GM21390 (cell line): ENCODE results near the gene PTPRK.

Source experiments
- ATAC-seq: cut with Tn5 transposase; IDR thresholded peaks from one replicate; pipeline ENCODE4 v1.9.1; 2021; ENCODE audit not compliant: unreplicated experiment

The PTPRK gene

DNA sequence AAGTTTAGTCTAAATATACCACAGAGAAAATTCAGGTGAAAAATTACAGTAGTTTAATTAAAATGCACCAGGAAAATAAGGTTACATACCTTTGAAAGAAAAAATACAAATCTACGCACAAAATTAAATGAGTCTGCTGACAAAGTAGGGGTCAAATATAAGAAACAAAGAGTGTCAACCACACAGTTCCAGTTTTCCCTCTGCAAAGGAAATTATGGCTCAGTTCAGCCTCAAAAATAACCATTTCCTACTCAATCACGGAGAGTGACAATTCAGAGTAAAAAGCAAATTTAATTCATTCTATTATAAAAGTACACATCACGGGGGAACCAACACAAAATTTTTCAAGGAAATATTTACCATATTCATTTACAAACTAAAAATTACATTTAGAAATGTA lies 124.8 kb downstream of the PTPRK start:
- ATAC-seq: no peak

- no peak for ATAC-seq
These were observed 125.2 kb downstream of the PTPRK start for GRCh38 chr6:128395188-128395587.

- ATAC-seq: no peak
These were observed 126.2 kb downstream of the PTPRK start for GRCh38 chr6:128394167-128394566.

DNA sequence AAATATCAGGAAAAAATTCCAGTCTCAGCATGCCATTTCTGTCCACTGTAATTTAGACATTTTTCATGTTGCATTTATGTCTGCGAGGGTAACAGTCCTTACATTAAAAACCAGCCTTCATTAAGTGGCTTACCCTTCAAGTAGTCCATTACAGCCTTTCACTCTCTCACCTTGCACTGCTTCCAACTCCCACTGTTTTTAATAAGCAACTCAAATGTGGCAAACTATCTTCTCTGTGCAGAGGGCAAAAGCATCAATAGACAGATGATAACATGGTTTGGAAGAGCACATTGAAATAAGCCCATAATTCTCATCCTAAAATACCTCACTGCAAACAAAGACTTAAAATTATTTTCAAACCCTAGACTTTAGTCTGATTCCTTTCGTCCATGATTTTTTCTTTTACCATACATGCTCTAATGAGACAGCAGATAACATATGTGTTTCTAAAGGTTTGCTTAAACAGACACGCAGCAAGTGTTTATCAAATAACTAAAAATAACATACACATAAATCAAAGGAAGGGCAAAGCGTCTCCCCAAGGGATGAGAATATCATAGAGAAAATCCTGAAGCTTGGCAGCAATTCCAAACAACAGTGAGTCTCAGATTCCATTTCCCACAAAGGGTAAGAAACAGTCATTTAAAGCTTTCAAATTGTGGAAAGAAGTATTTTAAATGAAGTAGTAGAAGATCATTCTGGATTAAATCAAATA lies 130.4 kb downstream of the PTPRK start:
- no peak for ATAC-seq

DNA sequence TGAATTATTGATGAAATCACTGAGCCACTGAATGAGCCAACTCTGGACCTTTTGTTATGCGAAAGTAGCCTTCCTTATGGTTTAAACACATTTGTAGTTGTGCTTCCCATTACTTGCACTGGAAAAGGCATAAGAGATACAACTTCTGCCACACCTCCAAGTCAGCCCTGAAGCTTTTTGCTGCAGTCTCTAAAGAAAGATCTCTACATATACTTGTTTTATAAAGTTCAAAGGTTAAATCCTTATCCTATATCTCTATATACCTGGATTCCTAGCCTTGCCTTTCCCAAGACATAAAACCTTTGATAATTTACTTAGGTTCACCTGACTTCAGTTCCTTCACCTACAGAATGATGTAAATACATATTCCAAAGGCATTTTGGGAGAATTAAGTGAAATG lies 132.0 kb downstream of the PTPRK start:
- no peak for ATAC-seq

GRCh38 chr6:128380891-128381290 lies 139.5 kb downstream of the PTPRK start:
- no peak for ATAC-seq

DNA sequence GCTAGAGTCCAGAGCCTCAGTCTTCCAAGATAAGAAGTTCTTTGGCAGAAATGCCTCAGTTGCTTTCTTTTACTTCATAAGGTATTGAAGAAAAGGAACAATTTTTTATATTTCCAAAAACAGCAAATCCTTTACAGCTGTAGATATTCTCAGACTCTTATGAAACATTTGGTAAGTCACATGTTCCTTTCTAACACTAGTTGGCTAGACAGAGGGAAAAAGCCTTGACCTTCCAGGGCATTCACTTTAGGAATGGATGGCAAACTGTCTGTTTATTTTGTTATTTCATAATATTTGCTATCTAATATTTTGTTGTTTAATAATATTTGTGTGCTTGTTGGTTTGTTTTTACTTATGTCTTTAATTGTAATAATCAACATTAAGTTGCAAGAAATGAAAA lies 140.8 kb downstream of the PTPRK start:
- no peak for ATAC-seq

DNA sequence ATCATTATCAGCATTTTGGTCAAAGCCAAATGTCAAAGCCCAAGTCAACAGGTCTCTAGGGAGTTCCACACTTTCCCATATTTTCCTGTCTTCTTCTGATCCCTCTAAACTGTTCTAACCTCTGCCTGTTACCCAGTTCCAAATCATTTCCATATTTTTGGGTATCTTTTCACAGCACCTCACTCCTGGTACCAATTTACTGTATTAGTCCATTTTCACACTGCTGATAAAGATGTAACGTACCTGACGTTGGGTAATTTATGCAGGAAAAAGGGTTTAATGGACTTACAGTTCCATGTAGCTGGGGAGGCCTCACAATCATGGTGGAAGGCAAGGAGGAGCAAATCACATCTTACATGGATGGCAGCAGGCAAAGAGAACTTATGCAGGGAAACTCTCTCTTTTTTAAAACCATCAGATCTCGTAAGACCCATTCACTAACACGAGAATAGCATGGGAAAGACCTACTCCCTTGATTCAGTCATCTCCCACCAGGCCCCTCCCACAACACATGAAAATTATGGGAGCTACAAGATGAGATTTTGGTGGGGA lies 143.4 kb downstream of the PTPRK start:
- ATAC-seq: no peak

DNA sequence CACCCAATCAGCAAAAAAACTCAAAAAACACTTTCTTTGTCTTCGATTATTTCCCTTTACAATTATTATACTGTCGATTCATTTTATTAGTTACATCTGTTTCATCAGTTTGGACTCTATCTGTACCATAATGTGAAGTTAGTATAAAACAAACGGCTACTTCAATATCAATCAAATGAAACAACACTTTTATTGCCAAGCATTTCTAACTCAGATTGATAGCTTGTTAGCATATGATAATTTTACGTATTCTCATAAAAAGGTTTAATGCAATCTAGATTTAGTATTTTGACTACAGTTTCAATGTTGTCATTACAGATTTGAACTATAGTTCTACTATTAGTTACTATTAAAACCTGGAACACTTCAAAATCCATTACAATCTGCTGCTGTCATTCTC lies 149.3 kb downstream of the PTPRK start:
- no peak for ATAC-seq

DNA sequence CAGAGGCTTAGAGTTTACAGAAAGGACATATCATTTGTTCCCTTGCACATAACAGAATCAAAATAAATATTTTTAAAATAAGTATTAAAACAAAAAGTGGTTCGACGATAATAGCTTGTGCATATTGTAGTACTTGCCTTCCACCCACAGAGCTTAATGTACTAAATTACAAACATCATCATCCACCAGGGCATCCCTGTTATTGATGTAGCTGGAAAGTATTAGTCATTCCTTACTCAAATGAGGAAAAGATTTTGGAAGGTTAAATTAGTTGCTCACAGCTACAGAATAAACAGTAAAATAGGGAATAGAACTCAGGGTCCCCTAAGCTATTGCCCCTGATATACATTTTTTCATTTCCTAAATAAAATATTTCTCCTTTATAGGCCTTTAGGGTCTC lies 150.3 kb downstream of the PTPRK start:
- no peak for ATAC-seq

DNA sequence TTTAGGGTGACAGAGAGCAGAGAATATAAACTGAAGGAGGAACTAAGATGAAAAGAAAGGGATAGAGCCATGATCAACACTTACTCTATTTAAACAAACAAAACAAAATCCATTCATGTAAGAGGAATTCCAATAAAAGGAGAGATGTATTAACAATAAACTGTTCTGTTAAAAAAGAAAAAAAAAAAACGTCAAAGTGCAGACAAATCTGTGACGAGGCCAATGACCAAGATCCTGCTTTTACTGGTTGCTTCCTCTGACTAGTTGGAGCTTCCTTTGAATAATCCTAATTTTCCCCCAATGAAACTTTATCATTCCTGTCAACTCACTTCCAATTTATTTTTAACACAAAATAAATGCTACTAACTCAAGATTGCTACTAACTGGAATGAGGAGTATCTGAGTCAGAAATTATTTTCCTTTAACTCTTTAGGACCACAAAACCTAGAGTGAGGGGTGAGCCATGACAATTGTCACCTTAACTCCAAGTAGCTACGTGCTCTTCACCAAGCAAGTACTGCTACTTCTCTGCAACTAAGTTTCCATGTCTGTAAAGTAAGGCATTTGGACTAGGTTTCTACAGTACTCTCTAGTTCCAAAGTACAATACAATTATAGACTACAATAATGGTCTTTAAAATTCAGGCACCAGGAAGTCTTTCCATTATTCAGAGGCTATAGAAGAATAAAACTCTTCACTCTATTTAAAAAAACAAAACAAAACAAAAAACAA lies 152.0 kb downstream of the PTPRK start:
- ATAC-seq: no peak

- no peak for ATAC-seq
These were observed 153.0 kb downstream of the PTPRK start for GRCh38 chr6:128367437-128367836.

- ATAC-seq: no peak
These were observed 154.8 kb downstream of the PTPRK start for GRCh38 chr6:128365520-128366160.

GRCh38 chr6:128364766-128365519 lies 155.5 kb downstream of the PTPRK start:
- no peak for ATAC-seq

DNA sequence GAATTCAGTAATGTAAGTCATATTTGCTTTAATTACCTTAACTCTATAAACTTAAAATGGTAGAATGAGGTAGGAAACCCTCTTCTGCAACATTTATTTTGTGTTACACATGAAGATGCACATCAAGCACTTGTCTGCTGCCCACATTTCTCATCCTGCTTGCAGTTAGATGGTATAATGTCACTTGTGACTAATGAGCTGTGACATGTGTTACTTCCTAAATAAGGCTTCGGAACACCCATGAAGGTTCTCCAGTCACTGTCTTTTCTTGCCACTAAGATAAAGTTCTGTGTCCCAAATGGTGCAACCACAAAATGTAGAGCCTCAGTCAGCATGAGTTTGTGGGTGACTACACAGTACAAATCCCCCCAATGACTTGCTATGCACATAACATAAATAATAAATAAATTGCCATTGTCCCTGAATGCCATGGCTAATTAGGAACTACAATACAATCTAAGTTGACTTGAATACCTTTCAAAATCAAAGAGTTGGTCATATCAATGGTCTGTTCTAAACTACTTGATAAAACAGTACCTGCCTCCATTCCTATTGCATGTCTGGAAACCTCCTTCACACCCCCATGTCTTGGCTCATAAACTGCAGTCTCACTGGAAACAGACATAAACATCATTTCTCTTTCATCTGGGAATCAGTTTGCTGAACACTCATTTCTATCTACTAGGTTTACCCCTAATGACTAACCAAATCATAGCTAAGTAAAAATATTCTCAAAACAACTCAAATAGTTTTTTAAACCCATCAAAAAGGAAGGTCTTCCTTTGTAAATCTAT lies 157.2 kb downstream of the PTPRK start:
- no peak for ATAC-seq

- ATAC-seq: no peak
These were observed 159.0 kb downstream of the PTPRK start for GRCh38 chr6:128361378-128361777.

DNA sequence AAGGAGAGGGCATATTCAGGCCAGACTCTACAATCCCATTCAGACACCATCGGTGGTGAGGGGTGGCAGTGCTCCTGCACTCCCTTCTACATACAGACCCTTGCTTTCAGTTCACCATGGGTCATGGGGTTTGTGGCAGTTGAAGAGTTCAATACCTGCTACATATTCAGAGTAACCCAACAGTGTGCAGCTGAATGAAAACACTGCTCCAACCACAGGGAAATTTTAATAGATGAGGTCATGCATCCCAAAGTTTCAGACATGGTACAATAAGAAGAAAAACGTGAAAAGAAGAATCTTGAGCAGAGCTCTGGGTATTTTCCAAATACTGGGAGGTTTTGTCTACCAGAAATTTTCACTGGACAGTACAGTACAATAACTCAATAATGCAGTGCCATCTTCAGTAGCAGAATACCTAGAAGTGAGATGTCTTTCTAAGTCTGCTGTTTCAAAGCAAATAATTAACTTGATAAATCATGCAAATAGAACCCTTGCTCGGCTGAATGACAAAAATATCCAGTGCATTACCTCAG lies 162.1 kb downstream of the PTPRK start:
- ATAC-seq: no peak

GRCh38 chr6:128357392-128358130 lies 162.8 kb downstream of the PTPRK start:
- no peak for ATAC-seq

- no peak for ATAC-seq
These were observed 168.0 kb downstream of the PTPRK start for GRCh38 chr6:128352366-128352765.

GRCh38 chr6:128351255-128351514 lies 169.2 kb downstream of the PTPRK start:
- no peak for ATAC-seq
